Fibroblast of lung (primary cell): ENCODE measurements around the gene EYA2. TPM values are rescaled to one million over a fixed set of nuclear protein-coding genes. Genes with fewer than 3 reads are reported as not detected.

Experiments used
- DNase-seq, 2 donors: peaks; one replicate each; pipeline versions ENCODE4 v3.0.0 to v3.0.0-alpha.2; 2010; ENCODE audit warnings: low read depth in 2 of 2
- H2AFZ ChIP-seq: 2 replicates; pipeline ENCODE4 v1.5.1; 2012; ENCODE audit warnings: low read length, control low read depth, inconsistent platforms
- H3K27ac ChIP-seq: 2 replicates; pipeline ENCODE4 v1.5.1; 2011; ENCODE audit warnings: low read length, control low read depth; ENCODE audit not compliant: insufficient read depth
- H3K27me3 ChIP-seq: 2 replicates; pipeline ENCODE4 v1.5.1; 2011; ENCODE audit warnings: mild to moderate bottlenecking, low read length; ENCODE audit not compliant: control insufficient read depth, insufficient read depth
- H3K36me3 ChIP-seq: 2 replicates; pipeline ENCODE4 v1.5.1; 2011; ENCODE audit warnings: low read length; ENCODE audit not compliant: control insufficient read depth, insufficient read depth
- H3K4me1 ChIP-seq: 2 replicates; pipeline ENCODE4 v1.5.1; 2011; ENCODE audit warnings: low read length; ENCODE audit not compliant: control insufficient read depth, insufficient read depth; ENCODE audit errors: extremely low read depth
- H3K4me2 ChIP-seq: 2 replicates; pipeline ENCODE4 v1.5.1; 2011; ENCODE audit warnings: low read length, control low read depth; ENCODE audit not compliant: insufficient read depth; ENCODE audit errors: extremely low read depth
- H3K4me3 ChIP-seq, 4 experiments: fragments of 200-600 bp in 1 of 4; sonication (generic) in 1 of 4; replicated peaks in 1 of 4; 2 replicates each; pipeline ENCODE4 v1.5.1; 2011 to 2016; ENCODE audit warnings: low read length in 4 of 4, low read depth in 3 of 4, mild to moderate bottlenecking in 3 of 4, control low read depth in 2 of 4, inconsistent platforms in 1 of 4, mixed read lengths in 1 of 4; ENCODE audit not compliant: insufficient read depth in 1 of 4; ENCODE audit errors: control extremely low read depth in 1 of 4
- H3K79me2 ChIP-seq: 2 replicates; pipeline ENCODE4 v1.5.1; 2012; ENCODE audit warnings: mild to moderate bottlenecking, low read length, inconsistent platforms; ENCODE audit not compliant: control insufficient read depth, insufficient read depth
- H3K9ac ChIP-seq: 2 replicates; pipeline ENCODE4 v1.5.1; 2011; ENCODE audit warnings: mild to moderate bottlenecking, low read length, control low read depth; ENCODE audit not compliant: insufficient read depth
- H3K9me3 ChIP-seq: 2 replicates; pipeline ENCODE4 v1.5.1; 2012; ENCODE audit warnings: low read depth, low read length; ENCODE audit not compliant: control insufficient read depth, insufficient read depth
- H4K20me1 ChIP-seq: 2 replicates; pipeline ENCODE4 v1.5.1; 2011; ENCODE audit warnings: low read length; ENCODE audit not compliant: control insufficient read depth, insufficient read depth; ENCODE audit errors: extremely low read depth
- CTCF ChIP-seq, 2 donors: IDR thresholded peaks in 1 of 2; conservative IDR thresholded peaks in 1 of 2; 1 replicate in 1 of 2; 2 replicates in 1 of 2; pipeline ENCODE4 v1.5.1; 2011 to 2012; ENCODE audit warnings: low read length in 2 of 2, control low read depth in 1 of 2, inconsistent platforms in 1 of 2, low read depth in 1 of 2, mild to moderate bottlenecking in 1 of 2
- EZH2 ChIP-seq: IDR thresholded peaks from 2 replicates; pipeline ENCODE4 v1.5.1; 2012; ENCODE audit warnings: low read length, control low read depth, mild to moderate bottlenecking; ENCODE audit errors: missing control alignments
- polyA plus RNA-seq, 2 donors: library from polyadenylated mRNA; depleted of rRNA in 1 of 2; stranded (reverse) in 1 of 2; unstranded in 1 of 2; fragments of >200 nt; gene quantifications; 2 replicates each; pipeline ENCODE4 v1.2.1, GENCODE V29; 2011 to 2012; ENCODE audit warnings: missing spikeins in 1 of 2
- total RNA-seq: library from RNA; depleted of rRNA; stranded (reverse); fragments of >200 nt; gene quantifications from 2 replicates; pipeline ENCODE4 v1.2.1, GENCODE V29; 2014

EYA2 gene
- total and polyA plus RNA-seq, 2 donors (not counting 1 experiment from before 2014, with no cell fraction given): 0.37 to 1.7 TPM

- H3K9me3 ChIP-seq: no peaks in the 10 kb centered on the region
- no peaks in the 10 kb centered on the region for H4K20me1 ChIP-seq
- no peak overlapping the region for H3K9ac ChIP-seq
- H2AFZ ChIP-seq: no peak overlapping the region
- no peak for DNase-seq
- no peaks in the 10 kb centered on the region for H3K79me2 ChIP-seq
- H3K36me3 ChIP-seq: no peaks in the 10 kb centered on the region
- H3K27me3 ChIP-seq: no peaks in the 10 kb centered on the region
- no peak for TF ChIP-seq EZH2
- no peak for TF ChIP-seq CTCF (conservative IDR thresholded peaks at IDR 0.05 in 1 of 2, IDR thresholded peaks at IDR 0.05 in 1 of 2; ENCODE audit: low read depth in 1 of 2, low read length in 2 of 2)
- no peaks in the 10 kb centered on the region for H3K4me1 ChIP-seq
- H3K4me2 ChIP-seq: no peak overlapping the region
- H3K4me3 ChIP-seq: no peak overlapping the region
- no peak overlapping the region for H3K27ac ChIP-seq
These were observed 255.3 kb downstream of the EYA2 start for GRCh38 chr20:47149939-47150338.

- H3K36me3 ChIP-seq: no peaks in the 10 kb centered on the region
- H3K27me3 ChIP-seq: no peaks in the 10 kb centered on the region
- no peaks in the 10 kb centered on the region for H3K9me3 ChIP-seq
- no peak overlapping the region for H3K27ac ChIP-seq
- TF ChIP-seq CTCF (conservative IDR thresholded peaks at IDR 0.05 in 1 of 2, IDR thresholded peaks at IDR 0.05 in 1 of 2; ENCODE audit: low read depth in 1 of 2, low read length in 2 of 2): peak; percentile 49 to 69
- no peak for TF ChIP-seq EZH2
- no peak overlapping the region for H3K4me3 ChIP-seq
- no peak overlapping the region for H3K9ac ChIP-seq
- H4K20me1 ChIP-seq: no peaks in the 10 kb centered on the region
- H2AFZ ChIP-seq: no peak overlapping the region
- no peaks in the 10 kb centered on the region for H3K79me2 ChIP-seq
- peak; percentile 70 to 72 for DNase-seq
- no peak overlapping the region for H3K4me2 ChIP-seq
- H3K4me1 ChIP-seq: no peaks in the 10 kb centered on the region
These were observed 255.9 kb downstream of the EYA2 start for GRCh38 chr20:47150403-47151152.

GRCh38 chr20:47152068-47152467 lies 257.4 kb downstream of the EYA2 start:
- Histone ChIP-seq H3K79me2 (no peaks in the 10 kb centered on the region), H3K4me3 (no peak overlapping the region), H3K36me3 (no peaks in the 10 kb centered on the region), H3K4me1 (no peaks in the 10 kb centered on the region), H3K9ac (no peak overlapping the region), H3K4me2 (no peak overlapping the region), H3K27ac (no peak overlapping the region), H3K9me3 (no peaks in the 10 kb centered on the region), H3K27me3 (no peaks in the 10 kb centered on the region), H2AFZ (no peak overlapping the region), H4K20me1 (no peaks in the 10 kb centered on the region)
- no peak for TF ChIP-seq CTCF (conservative IDR thresholded peaks at IDR 0.05 in 1 of 2, IDR thresholded peaks at IDR 0.05 in 1 of 2; ENCODE audit: low read depth in 1 of 2, low read length in 2 of 2)
- no peak for TF ChIP-seq EZH2
- DNase-seq: no peak
